ENCODE results near the gene C4A.

The C4A gene

GRCh38 chr6:31966997-31967925 lies 14.6 kb upstream of the C4A start:
- H3K27me3 ChIP-seq (ENCODE audit: insufficient read depth, poor library complexity, severe bottlenecking), result no peaks in the 10 kb centered on the region
- no peak for DNase-seq (ENCODE audit: low read depth in 1 of 2, low spot score in 1 of 2)
- no peak overlapping the region for H3K27ac ChIP-seq (replicated peaks)
- TF ChIP-seq, protein P1, sequence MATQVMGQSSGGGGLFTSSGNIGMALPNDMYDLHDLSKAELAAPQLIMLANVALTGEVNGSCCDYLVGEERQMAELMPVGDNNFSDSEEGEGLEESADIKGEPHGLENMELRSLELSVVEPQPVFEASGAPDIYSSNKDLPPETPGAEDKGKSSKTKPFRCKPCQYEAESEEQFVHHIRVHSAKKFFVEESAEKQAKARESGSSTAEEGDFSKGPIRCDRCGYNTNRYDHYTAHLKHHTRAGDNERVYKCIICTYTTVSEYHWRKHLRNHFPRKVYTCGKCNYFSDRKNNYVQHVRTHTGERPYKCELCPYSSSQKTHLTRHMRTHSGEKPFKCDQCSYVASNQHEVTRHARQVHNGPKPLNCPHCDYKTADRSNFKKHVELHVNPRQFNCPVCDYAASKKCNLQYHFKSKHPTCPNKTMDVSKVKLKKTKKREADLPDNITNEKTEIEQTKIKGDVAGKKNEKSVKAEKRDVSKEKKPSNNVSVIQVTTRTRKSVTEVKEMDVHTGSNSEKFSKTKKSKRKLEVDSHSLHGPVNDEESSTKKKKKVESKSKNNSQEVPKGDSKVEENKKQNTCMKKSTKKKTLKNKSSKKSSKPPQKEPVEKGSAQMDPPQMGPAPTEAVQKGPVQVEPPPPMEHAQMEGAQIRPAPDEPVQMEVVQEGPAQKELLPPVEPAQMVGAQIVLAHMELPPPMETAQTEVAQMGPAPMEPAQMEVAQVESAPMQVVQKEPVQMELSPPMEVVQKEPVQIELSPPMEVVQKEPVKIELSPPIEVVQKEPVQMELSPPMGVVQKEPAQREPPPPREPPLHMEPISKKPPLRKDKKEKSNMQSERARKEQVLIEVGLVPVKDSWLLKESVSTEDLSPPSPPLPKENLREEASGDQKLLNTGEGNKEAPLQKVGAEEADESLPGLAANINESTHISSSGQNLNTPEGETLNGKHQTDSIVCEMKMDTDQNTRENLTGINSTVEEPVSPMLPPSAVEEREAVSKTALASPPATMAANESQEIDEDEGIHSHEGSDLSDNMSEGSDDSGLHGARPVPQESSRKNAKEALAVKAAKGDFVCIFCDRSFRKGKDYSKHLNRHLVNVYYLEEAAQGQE (IDR thresholded peaks at IDR 0.05; ENCODE audit: insufficient replicate concordance, low read depth), result no peak
- TF ChIP-seq POLR2AphosphoS5 (IDR thresholded peaks at IDR 0.05; ENCODE audit: low read depth) (no peak), SPI1 (IDR thresholded peaks at IDR 0.05; ENCODE audit: borderline replicate concordance, low read depth) (no peak), GABPA (IDR thresholded peaks at IDR 0.05; ENCODE audit: low read depth) (no peak), CTCF (IDR thresholded peaks at IDR 0.05; ENCODE audit: insufficient read depth, low read length) (no peak)
- no peak overlapping the region for H3K4me3 ChIP-seq (replicated peaks; ENCODE audit: insufficient read depth, low read length)

DNA sequence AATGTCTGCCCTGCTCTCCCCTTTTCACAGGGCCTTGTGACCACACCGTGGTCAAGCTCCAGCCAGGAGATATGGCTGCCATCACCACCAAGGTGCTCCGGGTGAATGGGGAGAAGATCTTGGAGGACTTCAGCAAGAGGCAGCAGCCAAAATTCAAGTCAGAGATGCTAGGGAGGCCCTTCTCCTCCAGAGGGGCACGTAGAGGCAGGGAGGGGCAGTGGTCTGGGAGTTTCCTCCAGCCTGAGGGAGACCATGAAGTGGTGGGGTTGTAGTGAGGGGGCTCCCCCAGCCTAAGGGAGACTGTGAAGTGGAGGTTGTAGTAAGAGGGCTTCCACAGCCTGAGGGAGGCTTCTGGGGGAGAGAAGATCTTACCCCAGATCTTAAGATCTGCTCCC lies 13.9 kb upstream of the C4A start:
- no peak for TF ChIP-seq POLR2AphosphoS5 (IDR thresholded peaks at IDR 0.05; ENCODE audit: low read depth)
- TF ChIP-seq CTCF (IDR thresholded peaks at IDR 0.05; ENCODE audit: insufficient read depth, low read length), result no peak
- no peak for TF ChIP-seq GABPA (IDR thresholded peaks at IDR 0.05; ENCODE audit: low read depth)
- Histone ChIP-seq H3K4me3 (replicated peaks; ENCODE audit: insufficient read depth, low read length) (no peak overlapping the region), H3K27ac (replicated peaks) (no peak overlapping the region), H3K27me3 (ENCODE audit: insufficient read depth, poor library complexity, severe bottlenecking) (no peaks in the 10 kb centered on the region)
- DNase-seq (ENCODE audit: low read depth in 1 of 2, low spot score in 1 of 2), result no peak

GRCh38 chr6:31968326-31968725 lies 13.5 kb upstream of the C4A start:
- DNase-seq (ENCODE audit: low read depth in 1 of 2, low spot score in 1 of 2), result no peak
- no peak overlapping the region for H3K4me3 ChIP-seq (replicated peaks; ENCODE audit: insufficient read depth, low read length)
- TF ChIP-seq, protein P1 (IDR thresholded peaks at IDR 0.05; ENCODE audit: insufficient replicate concordance, low read depth), result no peak
- no peak for TF ChIP-seq CTCF (IDR thresholded peaks at IDR 0.05; ENCODE audit: insufficient read depth, low read length)
- no peak for TF ChIP-seq POLR2AphosphoS5 (IDR thresholded peaks at IDR 0.05; ENCODE audit: low read depth)
- no peak for TF ChIP-seq GABPA (IDR thresholded peaks at IDR 0.05; ENCODE audit: low read depth)
- TF ChIP-seq SPI1 (IDR thresholded peaks at IDR 0.05; ENCODE audit: borderline replicate concordance, low read depth), result no peak
- H3K27ac ChIP-seq (replicated peaks), result no peak overlapping the region
- H3K27me3 ChIP-seq (ENCODE audit: insufficient read depth, poor library complexity, severe bottlenecking), result no peaks in the 10 kb centered on the region
